ENCODE measurements around the gene KLHL11.

Gene KLHL11

GRCh38 chr17:41806685-41807445, 58.4 kb downstream of the KLHL11 start:
- no peak for DNase-seq

Measured in amniotic stem cell (primary cell).